LNCAP (cell line): ENCODE results near the gene GATA2.

Experiments used
- TF ChIP-seq, protein P1 (sequence below): fragments of 450-650 bp; IDR thresholded peaks from 2 replicates; pipeline ENCODE4 v1.5.1; 2017; ENCODE audit warnings: mild to moderate bottlenecking

Gene GATA2

DNA sequence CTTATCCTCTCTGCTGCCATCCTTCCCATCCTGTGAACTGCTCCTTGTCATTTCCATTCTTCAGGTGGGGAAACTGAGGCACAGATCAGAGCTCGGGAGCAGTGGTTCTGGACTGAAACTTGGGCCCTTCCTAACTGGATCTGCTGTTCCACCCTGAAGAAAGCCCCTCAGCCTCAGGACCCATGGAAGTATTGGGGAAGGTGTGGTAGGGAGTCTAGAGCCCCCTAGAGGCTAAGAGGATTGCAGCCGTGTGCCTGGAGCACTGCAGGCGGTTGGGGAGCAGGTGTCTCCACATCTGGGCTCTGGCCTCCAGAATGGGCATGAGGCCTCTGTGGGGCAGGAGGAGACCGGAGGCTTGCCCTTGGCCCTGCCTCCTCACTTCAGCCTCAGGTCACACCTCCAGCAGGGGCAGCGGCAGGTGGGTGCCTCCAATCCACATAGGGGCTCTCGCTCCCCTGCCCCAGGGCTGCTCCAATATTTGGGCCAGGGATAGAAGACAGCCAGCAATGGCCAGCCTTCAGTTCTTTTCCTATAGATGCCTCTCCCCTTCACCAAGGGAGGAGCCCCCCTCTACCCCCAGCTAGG is 54.4 kb downstream of the GATA2 start:
- TF ChIP-seq, protein P1, sequence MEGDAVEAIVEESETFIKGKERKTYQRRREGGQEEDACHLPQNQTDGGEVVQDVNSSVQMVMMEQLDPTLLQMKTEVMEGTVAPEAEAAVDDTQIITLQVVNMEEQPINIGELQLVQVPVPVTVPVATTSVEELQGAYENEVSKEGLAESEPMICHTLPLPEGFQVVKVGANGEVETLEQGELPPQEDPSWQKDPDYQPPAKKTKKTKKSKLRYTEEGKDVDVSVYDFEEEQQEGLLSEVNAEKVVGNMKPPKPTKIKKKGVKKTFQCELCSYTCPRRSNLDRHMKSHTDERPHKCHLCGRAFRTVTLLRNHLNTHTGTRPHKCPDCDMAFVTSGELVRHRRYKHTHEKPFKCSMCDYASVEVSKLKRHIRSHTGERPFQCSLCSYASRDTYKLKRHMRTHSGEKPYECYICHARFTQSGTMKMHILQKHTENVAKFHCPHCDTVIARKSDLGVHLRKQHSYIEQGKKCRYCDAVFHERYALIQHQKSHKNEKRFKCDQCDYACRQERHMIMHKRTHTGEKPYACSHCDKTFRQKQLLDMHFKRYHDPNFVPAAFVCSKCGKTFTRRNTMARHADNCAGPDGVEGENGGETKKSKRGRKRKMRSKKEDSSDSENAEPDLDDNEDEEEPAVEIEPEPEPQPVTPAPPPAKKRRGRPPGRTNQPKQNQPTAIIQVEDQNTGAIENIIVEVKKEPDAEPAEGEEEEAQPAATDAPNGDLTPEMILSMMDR, result peak; percentile 44; the same call in 1 of the 2 replicates

DNA sequence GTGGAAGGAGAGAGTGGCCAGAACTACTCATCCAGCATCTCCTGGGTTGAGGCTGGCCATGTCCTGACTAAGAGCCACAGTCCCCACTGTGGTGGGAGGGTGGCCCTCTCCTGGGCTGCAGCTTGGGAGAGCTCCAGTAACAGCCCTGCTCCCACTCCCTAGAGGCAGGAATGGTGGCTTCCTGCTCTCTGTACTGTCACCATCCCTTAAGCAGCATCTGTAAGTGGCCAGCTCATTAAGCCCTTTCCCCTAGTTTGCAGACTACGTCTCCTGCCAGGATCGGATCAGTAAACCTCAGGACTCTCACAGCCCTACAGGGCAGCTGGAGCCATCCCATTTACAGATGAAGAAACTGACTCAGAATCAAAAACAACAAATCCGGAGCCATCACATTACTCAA is 56.8 kb downstream of the GATA2 start:
- TF ChIP-seq, protein P1, result no peak

DNA sequence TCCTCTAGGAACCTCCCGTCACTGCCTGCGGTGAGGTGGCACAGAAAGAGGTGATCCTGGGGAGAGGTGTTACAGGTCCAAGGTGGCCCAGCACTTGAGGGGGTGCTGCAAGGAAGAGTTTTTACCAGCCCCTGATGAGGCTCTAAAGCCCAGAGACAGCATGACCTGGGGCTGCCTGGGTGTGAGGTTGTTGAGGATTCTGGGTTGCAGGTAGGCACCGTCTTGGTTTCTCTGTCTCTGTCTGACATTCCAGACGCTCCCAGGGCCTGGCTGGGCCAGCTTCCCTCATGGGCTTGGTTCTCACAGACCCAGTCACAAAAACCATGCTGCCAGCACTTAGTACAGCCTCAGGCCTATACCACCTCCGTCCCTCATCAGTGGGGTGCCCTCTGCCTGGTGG is 57.4 kb downstream of the GATA2 start:
- TF ChIP-seq, protein P1, result no peak

DNA sequence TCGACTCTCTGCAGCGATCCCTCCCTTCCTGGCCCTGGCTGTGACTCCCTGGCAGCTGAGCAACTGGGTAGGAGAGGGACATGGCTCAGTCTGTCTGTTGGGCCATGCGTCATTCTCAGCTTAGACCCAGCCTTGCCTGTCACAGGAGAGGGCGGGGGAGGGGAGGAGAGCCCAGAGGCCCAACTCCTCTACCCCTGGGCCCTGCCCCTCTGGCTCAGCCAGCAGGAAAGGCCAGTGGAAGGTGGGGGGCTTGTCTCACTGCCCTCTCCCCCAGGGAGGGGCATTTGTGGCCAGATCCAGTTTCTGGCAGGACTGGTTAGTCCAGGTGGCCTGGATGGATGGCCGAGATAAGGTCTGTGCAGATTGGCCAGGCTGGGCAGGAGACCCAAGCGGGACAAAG is 57.9 kb downstream of the GATA2 start:
- TF ChIP-seq, protein P1, result no peak

DNA sequence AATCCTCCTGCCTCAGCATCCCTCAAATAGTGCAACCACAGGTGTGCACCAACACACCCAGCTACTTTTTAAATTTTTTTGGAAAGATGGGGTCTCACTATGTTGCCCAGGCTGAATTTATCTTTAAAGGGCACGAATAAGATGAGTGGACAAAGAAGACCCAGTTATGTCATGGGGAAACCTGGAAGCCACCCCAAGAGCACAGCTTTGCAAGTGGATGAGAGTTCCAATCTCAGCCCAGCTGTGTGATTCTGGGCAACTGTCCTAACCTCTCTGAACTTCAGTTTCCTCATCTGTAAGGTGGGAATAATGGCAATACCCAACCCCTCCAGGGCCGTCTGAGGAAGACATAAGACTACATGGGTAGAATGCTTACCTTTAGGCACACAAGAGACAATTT is 58.5 kb downstream of the GATA2 start:
- TF ChIP-seq, protein P1, result no peak

DNA sequence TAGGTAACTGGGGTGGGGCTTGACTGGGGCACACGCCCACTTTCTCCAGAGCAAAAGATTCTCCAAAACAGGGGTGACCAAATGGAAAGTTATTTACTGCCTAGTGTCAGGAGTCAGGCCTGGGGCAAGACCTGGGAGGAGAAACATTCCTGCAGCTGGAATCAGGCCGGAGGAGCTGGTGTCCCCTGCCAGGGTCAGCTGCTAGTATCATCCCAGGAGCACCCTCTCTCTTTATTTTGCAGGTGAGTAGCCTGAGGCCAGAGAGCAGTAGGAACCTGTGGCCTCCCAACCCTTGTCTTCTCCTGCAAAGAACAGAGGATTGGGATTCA is 59.2 kb downstream of the GATA2 start:
- TF ChIP-seq, protein P1, result no peak

DNA sequence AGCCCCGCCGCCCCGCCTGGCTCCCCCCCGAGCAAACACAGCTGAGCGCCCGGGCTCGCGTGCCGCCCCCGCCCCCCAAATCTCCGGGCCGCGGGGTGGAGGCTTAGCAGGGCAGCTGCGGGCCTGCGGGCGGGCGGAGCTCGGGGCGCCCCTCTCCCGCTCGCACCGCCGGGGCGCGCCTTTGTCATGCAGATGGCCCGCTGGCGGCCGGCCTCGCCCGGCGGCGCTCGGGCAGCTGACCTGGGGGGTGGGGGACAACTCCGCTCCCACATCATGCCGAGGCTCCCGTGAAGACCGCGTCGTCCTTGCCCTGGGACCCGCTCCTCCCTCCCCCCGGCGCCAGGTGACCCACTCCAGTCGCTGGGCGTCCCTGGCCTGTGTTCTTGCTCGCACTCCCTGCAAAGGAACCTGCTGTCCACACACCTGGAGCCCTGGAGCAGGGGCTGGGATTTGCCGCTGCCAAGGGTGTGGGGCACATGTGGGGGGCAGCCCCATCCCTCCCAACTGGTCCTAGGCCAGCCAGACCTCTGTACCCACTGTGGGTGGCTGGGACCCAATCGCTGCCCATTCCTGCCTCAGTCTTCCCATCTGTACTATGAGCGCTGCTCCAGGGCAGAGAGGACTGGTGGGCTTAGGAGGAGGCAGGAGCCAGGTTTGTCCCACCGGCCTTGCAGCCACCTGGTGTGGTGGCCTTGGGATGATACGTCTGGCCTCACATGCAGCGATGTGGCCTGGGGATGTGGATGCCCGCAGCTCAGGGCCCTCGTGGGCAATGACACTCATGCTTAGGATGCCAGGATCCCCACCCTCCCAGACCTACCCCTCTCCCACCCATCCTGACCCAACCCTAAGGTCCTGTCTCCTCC is 59.8 kb downstream of the GATA2 start:
- TF ChIP-seq, protein P1, result no peak
